ENCODE results near the gene MRPL2. TPM values are rescaled to one million over a fixed set of nuclear protein-coding genes. Genes with fewer than 3 reads are reported as not detected.

MRPL2 gene
- total RNA-seq, 2 donors from 2014 or later = 13.5 to 15.2 TPM

GRCh38 chr6:43101497-43101896, 42.3 kb upstream of the MRPL2 start:
- H3K9me3 ChIP-seq = no peaks in the 10 kb centered on the region
- intact Hi-C loops (cut with DNase I) = no loop called here
- peaks cover 6% of the 10 kb centered on the region for H3K4me1 ChIP-seq
- DNase-seq (no peak), ATAC-seq (no peak)
- H3K36me3 ChIP-seq (replicated peaks in 1 of 2; ENCODE audit: insufficient read depth in 1 of 2, low read depth in 2 of 2) = no peaks in the 10 kb centered on the region
- WGBS, 2 donors = 65 to 78% methylated on average over 4 of the region's 4 CpGs
- H3K27ac ChIP-seq = no peak overlapping the region
- no peaks in the 10 kb centered on the region for H3K27me3 ChIP-seq
- H3K4me3 ChIP-seq = no peak overlapping the region
- no peak for TF ChIP-seq POLR2A (IDR thresholded peaks at IDR 0.05)
- TF ChIP-seq CTCF (IDR thresholded peaks at IDR 0.05) = no peak

GRCh38 chr6:43097502-43097901, 38.3 kb upstream of the MRPL2 start:
- no peak for ATAC-seq
- 62 to 70% methylated on average over 4 of the region's 4 CpGs for WGBS, 2 donors
- TF ChIP-seq POLR2A (IDR thresholded peaks at IDR 0.05) = no peak
- TF ChIP-seq CTCF (IDR thresholded peaks at IDR 0.05) = no peak

GRCh38 chr6:43097098-43097489, 37.9 kb upstream of the MRPL2 start:
- Histone ChIP-seq H3K36me3 (replicated peaks in 1 of 2; ENCODE audit: insufficient read depth in 1 of 2, low read depth in 2 of 2) (no peaks in the 10 kb centered on the region), H3K27ac (peak overlapping the region in 3 of 4 donors; percentile 59 to 73 (median 71)), H3K27me3 (no peaks in the 10 kb centered on the region), H3K4me1 (peaks cover 19% of the 10 kb centered on the region), H3K4me3 (no peak overlapping the region), H3K9me3 (no peaks in the 10 kb centered on the region)
- TF ChIP-seq CTCF (IDR thresholded peaks at IDR 0.05) (no peak), POLR2A (IDR thresholded peaks at IDR 0.05) (no peak)
- intact Hi-C loops (cut with DNase I) = no loop called here
- ATAC-seq (no peak), DNase-seq (no peak)
- 34 to 40% methylated on average over 4 to 5 of the region's 5 CpGs for WGBS, 2 donors

More at GRCh38 chr6:43097502-43097901, 38.3 kb upstream of the MRPL2 start:
- H3K27me3 ChIP-seq = no peaks in the 10 kb centered on the region
- no peak for DNase-seq
- no peaks in the 10 kb centered on the region for H3K9me3 ChIP-seq
- H3K4me3 ChIP-seq = no peak overlapping the region
- H3K4me1 ChIP-seq = peaks cover 19% of the 10 kb centered on the region
- peak overlapping the region in 3 of 4 donors; percentile 59 to 73 (median 71) for H3K27ac ChIP-seq
- intact Hi-C loops (cut with DNase I) = no loop called here
- no peaks in the 10 kb centered on the region for H3K36me3 ChIP-seq (replicated peaks in 1 of 2; ENCODE audit: insufficient read depth in 1 of 2, low read depth in 2 of 2)

- peak overlapping the region; percentile 31 to 73 (median 65) for H3K27ac ChIP-seq
- ATAC-seq = peak; percentile 74
- H3K27me3 ChIP-seq = no peaks in the 10 kb centered on the region
- no peak overlapping the region for H3K4me3 ChIP-seq
- peak in 3 of 4 donors; percentile 31 to 45 (median 43) for DNase-seq
- intact Hi-C loops (cut with DNase I) = no loop called here
- H3K4me1 ChIP-seq = peaks cover 19% of the 10 kb centered on the region
- WGBS, 2 donors = 43 to 48% methylated on average over 3 to 8 of the region's 8 CpGs
- TF ChIP-seq CTCF (IDR thresholded peaks at IDR 0.05) (no peak), POLR2A (IDR thresholded peaks at IDR 0.05) (peak in 1 of 3 donors; percentile 17)
- no peaks in the 10 kb centered on the region for H3K36me3 ChIP-seq (replicated peaks in 1 of 2; ENCODE audit: insufficient read depth in 1 of 2, low read depth in 2 of 2)
- H3K9me3 ChIP-seq = no peaks in the 10 kb centered on the region
Measured at GRCh38 chr6:43096451-43097097, 37.3 kb upstream of the MRPL2 start.

GRCh38 chr6:43095939-43096338, 36.7 kb upstream of the MRPL2 start:
- intact Hi-C loops (cut with DNase I) = no loop called here
- H3K4me1 ChIP-seq = peaks cover 19% of the 10 kb centered on the region
- peak overlapping the region; percentile 31 to 73 (median 65) for H3K27ac ChIP-seq
- ATAC-seq = no peak
- 53 to 55% methylated on average over 7 of the region's 7 CpGs for WGBS, 2 donors
- no peaks in the 10 kb centered on the region for H3K27me3 ChIP-seq
- no peaks in the 10 kb centered on the region for H3K9me3 ChIP-seq
- TF ChIP-seq CTCF (IDR thresholded peaks at IDR 0.05) (no peak), POLR2A (IDR thresholded peaks at IDR 0.05) (no peak)
- no peak overlapping the region for H3K4me3 ChIP-seq
- no peak for DNase-seq
- H3K36me3 ChIP-seq (replicated peaks in 1 of 2; ENCODE audit: insufficient read depth in 1 of 2, low read depth in 2 of 2) = no peaks in the 10 kb centered on the region

Data from body of pancreas (tissue), 4 donors.